ENCODE results near the gene ENOPH1. TPM values are rescaled to one million over a fixed set of nuclear protein-coding genes. Genes with fewer than 3 reads are reported as not detected.
"Not testable (repeated sequence)": the region's sequence is repeated elsewhere in the genome, so short reads cannot be mapped to it uniquely, and the experiment has no call there.

The ENOPH1 gene
- total RNA-seq, 1 donor from 2014 or later, result 22.4 TPM

DNA sequence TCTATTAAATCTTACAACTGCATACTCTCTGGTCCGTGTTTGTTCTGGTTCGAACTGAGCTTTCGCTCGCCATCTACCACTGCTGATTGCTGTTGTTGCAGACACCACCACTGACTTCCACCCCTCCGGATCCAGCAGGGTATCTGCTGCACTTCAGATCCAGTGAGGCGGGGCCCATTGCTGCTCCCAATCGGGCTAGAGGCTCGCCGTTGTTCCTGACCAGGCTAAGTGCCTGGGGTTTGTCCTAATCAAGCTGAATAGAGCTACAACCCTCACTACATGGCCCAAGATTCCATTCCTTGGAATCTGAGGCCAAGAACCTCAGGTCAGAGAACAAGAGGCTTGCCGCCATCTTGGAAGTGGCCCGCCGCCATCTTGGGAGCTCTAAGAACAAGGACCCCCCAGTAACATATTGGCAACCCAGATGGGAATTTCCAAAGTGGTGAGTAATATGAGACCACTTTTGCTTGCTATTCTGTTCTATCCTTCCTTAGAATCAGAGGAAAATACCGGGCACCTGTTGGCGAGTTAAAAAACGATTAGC is 43.3 kb downstream of the ENOPH1 start:
- ATAC-seq, result no peak

DNA sequence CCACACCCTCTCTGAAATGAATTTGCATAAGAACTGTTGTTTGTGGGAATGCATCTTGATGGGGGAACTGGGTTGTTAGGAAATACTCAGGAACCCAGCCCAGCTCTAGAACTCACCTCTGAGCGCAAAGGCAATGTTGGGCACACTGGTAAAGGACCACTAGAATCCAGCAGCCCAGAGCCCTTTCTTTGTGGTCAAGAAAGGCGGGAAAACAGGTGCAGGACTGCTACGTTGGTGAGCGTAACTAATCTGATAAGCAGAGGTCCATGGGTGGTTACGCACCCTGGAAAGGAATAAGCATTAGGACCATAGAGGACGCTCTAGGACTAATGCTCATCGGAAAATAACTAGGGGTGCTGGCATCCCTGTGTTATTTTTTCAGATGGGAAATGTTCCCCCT is 45.5 kb downstream of the ENOPH1 start:
- not testable (repeated sequence) for ATAC-seq

DNA sequence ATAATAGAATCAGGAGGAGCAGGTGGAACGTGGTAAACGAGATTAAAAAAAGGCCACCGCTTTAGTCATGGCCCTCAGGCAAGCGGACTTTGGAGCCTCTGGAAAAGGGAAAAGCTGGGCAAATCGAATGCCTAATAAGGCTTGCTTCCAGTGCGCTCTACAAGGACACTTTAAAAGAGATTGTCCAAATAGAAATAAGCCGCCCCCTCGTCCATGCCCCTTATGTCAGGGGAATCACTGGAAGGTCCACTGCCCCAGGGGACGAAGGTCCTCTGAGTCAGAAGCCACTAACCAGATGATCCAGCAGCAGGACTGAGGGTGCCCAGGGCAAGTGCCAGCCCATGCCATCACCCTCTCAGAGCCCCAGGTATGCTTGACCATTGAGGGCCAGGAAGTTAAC is 47.1 kb downstream of the ENOPH1 start:
- ATAC-seq, result not testable (repeated sequence)

DNA sequence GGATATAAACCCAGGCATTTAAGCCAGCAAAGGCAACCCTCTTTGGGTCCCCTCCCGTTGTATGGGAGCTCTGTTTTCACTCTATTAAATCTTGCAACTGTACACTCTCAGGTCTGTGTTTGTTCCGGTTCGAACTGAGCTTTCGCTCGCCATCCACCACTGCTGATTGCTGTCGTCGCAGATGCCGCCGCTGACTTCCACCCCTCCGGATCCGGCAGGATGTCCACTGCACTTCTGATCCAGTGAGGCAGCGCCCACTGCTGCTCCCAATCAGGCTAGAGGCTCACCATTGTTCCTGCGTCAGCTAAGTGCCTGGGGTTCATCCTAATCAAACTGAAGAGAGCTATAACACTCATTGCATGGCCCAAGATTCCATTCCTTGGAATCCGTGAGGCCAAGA is 49.2 kb downstream of the ENOPH1 start:
- no peak for ATAC-seq

DNA sequence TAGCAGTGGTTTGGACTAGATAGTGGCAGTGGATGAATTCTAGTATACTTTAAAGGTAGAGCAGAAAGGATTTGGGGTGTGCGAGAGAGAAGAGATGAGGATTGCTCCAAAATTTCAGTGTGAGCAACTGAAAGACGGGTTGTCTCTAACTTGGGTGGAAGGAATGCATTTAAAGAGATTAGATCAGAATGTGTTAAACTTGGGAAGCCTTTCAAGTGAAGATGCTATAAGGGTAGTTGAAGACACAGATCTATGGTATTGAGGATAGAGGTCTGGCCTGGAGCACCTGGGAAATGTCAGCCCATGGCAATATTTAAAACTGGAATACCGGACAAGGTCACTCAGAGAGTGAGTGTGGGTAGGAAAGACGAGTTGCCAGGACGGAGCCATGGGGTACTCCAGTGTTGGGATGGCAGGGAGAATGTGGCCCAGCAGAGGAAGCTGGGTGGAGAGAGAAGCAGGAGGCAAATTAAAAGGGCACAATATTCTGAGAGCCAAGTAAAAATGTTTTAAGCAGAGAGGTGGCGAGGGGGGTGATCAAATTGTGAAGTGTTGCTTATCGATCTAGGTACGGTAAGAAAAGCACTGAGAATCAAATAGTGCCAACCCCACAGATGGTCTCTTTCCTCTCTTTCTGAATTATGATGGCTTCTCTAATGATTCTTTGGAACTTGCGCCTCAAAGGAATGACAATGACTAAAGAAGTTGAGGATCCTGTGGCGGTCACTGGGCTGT is 50.5 kb downstream of the ENOPH1 start:
- ATAC-seq, result no peak

DNA sequence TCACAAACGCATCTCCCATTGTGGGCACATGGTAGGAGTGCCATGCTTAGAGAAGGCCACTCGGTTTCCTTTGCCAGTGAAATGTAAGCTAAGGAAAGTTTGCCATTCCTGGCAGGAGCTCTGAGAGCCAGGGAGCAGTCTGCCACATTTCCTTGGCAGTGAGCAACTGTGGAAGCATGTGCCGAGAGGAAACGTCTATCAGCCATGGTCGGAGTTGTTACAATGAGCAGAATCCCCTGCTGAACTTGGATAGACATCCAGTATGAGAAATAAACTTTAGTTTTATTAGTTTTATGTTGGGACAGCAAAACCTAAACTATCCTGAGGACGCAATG is 51.1 kb downstream of the ENOPH1 start:
- ATAC-seq, result no peak

DNA sequence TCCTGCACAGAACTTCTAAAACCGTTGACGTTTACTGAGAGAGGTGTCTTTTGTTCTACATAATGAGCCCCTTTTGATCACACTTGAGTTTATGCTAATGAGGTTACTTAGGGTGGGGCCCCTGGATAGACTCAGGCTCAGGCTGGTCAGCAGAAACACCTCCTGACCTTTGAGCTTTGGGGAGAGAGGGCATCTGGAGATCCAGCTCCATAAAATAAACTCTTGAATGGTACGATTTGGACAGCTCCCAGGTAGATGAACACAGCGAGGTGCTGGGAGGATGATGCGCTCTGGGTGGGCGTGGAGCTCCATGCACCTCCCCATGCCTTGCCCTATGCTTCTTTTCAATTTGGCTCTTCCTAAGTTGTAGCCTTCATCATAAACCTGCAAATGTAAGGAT is 52.0 kb downstream of the ENOPH1 start:
- ATAC-seq, result no peak

DNA sequence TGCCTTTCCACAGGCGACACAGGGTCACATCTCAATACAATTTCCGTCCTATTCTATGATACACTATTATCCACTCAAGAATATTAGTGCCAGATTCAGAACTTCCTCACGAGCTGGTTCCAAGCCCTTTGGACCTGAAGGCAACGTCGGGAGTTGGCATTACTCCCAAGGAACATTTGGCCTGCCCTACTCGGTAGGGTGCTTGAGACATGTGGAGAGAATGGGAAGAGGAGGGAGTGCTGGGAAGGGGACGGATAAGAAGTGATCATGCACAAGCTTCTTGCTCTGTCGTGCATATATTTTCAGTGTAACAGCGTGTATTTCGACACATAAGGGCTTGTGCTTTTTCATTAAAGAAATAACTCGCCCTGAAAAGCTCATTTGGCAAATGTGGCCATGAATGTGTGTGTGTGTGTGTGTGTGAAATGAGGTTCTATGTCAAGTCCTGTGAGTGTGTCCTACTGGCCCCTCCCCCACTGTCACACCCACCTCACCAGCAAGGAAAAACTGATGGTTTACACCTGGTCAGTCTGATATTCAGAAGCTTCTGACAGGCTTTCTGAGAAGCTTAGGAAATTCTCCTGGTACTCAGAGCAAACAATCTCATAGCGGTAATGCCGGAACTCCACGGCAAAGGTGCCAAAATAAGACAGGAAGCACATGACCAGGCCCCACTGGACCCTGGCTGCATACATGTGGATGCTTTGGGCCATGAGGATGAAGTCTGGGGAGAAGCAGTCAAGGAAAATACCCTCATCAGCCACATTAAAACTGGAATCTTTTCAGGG is 54.8 kb downstream of the ENOPH1 start:
- ATAC-seq, result no peak

DNA sequence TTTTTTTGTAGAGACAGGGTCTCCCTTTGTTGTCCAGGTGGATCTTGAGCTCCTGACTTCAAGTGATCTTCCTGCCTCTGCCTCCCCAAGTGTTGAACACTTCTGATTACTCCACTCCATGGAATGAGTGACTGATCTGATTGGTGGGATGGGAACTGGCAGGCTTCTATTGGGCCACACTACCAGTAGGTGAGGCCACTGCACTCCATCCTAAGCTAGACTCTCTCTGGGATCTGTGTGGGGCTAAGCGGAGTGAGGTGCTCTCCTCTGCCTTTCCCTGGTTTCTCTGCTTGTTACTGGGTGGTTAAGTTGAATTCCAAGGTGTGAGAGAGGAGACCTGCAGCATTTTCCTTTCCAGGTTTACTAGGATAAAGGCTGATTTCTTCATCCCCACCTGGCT is 58.7 kb downstream of the ENOPH1 start:
- no peak for ATAC-seq

DNA sequence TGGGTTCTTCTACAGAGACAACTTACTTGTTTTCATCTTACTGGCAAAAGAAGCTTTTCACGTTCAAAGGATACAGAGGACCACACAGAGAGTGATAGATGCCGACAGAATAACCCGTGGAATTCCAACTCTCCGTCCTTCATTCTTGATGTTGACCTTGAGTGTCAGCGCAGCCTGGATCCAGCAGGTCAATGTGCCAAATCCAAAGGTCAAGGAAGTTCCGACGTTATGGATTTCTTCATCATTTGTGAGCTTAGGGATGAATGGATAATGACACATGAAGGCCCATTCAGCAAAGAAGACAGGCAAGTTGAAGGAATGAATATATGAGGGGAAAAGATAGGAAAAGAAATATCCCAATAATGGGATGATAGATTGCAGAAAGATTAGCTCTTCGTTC is 59.6 kb downstream of the ENOPH1 start:
- ATAC-seq, result no peak

DNA sequence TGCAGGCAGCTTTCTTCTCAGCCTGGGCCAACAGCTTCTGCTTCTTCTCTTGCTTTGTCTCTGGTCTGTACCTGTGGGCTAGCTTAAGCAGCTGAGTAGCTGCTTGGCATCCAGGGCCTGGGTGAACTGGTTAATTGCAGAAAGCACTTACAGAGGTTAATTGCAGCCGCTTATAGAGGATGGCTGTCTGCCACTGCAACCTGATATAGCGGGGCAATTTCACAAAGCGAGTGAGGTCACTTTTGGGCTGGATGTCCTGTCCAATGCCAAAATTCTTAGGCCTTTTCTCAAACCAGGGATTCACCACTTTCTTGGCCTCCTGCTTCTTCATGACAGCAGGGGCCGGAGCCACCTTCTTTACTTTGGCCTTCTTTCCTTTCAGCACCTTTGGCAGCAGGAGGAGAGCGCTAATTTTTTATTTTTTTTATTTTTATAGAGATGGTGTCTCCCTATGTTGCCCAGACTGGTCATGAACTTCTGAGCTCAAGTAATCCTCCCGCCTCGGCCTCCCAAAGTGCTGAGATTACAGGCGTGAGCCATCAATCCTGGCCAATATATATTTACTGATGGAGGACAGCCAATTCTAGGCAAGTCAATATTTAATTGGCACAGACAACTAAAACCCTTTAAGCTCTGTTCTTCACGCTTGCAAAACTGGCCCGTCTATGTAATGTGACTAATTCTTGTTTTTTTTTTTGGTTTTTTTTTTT is 61.0 kb downstream of the ENOPH1 start:
- peak; percentile 74 for ATAC-seq

DNA sequence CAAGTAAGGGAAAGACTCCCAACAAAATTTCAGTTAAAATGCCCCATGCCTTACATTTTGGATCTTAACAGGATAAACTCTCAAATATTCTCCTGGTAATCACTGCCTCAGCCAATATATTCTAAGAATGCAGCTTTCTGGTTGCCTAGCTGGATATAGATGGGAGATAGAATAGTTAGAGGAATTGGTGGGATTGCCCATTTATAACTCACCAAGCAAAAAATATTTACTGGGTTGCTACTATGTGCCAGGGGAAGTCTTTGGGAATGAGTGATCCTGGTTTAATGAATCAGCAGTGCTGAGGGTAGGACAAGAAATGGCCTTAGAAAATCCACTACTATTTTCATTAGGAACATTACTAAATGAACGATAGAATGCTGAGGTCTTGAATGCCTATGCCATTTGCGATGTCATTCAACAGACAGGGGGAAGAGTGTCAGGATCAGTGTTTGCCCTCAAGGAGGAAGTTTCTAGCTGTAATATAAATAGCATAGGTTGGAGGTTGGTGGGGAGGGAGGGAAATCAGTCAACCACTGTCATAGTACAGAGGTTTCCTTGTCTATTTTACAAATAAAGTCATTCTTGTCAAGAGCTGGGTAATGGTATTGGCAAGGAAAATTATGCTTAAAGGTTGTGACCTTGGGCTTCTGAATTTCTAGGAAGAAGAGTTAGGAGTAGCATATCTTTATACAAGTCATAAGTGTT is 63.5 kb downstream of the ENOPH1 start:
- ATAC-seq, result no peak

DNA sequence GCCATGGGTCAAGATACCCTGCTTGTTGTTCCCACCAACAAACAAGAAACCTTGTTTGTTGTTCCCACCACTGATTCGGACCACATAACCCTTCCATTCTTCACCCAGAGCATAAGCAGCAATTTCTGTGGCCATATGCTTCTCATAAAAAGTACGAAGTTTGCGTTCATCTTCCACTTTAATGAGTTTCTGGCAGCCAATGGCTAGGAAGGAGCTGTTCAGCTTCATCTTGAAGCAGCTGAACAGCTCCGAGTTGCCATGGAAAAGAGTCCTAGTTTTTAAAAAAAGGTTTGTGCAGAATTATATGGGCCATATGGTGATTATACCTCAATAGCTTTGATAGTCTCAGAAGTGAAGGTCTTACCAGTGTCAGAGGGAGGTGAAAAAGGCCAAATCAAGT is 65.3 kb downstream of the ENOPH1 start:
- ATAC-seq, result no peak

DNA sequence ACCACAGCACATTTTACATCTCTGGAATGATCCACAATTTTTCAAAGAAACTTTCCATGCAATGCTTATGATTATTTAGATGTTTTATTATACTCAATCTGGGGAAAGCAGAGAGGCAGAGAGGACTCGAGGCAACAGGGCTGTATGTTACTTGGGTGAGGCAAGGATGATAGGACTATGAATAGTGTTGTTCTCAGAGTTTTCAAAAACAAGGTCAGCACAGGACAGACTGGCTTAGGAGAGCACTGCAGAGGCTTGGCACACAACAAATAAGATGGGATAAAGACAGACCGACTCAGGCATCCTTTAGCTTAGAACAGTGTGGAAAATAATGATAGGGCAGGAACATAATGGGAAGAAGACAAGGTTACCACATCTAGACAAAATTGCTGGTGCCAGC is 66.0 kb downstream of the ENOPH1 start:
- no peak for ATAC-seq

DNA sequence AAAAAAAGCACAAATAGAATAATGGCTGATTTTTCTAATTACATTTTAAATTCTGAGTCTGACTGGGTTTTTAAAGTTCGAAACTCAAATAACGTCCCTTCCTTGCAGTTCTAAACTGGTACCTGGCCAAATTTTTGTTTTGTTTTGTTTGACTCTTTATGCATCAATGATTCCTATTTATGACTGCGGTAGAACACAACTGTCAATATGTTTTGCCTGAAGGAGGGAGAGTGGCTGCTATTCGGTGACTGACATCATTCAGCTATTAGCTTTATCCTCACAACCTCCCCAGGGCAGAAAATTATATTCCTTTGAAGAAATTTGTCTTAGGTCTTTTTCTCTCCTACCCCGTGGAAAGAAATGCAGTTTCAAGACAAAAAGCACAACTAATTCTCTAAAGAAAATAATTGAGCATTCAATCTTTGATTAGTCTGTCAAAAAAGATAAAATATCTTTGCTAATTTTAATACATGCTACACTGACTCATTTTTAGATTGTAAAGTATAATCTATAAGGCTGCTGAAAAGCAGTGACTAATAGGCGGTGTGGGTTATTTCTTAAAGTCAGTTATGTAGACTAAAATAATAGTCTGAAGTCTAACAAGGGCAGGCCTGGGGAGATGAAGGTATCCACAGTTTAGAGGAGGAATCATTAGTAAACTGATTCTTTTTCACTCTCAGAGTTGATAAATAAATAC is 69.5 kb downstream of the ENOPH1 start:
- no peak for ATAC-seq

DNA sequence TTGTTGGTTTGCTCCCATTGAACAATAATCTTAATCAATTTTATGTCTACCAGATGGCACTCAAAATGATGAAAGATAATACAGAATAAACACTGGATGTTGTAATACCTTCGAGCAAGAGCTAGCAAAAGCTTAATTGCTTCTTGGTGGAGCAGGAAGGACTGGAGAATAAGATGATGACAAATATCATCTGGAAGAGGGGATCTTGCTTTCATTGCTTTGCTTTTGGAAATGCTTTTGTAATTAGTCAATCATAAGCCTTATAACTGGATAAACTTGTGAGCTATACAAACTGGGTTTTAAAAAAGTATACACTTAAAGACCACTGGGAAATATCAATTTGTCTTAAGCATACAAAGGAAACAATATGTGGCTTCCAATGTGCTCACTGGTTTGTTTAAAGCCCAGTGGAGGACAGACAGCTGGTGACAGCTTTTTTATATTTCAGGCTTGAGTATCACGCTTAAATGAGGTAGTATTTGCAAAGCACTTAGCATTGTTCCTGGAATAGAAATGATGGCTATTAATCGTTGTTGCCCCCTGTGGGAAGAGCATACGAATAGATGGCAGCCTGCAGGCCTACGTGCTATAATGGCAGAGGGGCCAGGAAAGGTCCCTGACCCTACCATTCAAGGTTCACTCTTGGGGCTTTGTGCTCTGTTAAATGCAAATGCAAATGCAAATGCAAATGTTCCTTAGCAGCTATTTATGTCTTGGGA is 70.2 kb downstream of the ENOPH1 start:
- ATAC-seq, result no peak

DNA sequence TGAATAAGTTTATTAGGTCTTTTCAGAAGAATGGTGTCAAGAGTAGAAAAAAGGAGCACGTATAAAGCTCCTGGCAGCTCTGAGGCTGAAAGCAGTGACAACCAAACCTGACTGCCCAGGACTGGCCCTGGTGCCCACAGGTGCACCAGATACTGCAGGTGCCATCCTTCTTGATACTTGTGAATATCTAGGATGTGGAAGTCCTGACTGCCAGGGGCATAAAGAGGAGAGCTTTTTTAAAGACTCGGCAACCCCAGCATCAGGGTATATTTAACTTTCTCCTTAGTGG is 70.7 kb downstream of the ENOPH1 start:
- ATAC-seq, result no peak

DNA sequence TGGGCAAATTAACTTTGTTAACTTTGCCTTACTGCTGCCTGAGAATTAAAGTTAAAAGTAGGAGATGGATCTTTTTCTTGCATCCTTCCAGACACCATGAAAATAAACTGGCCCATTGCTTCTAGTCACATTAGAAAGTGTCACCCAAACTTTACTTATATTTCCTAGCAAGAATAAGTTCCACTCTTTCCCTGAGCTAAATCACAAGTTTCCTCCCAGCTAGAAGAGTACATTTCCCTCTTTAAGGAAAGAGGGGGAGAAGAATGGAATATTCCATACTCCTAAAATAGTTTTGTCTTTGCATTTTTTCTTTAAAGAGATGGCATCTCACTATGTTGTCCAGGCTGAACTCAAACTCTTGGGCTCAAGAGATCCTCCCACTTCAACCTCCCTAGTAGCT is 77.6 kb downstream of the ENOPH1 start:
- ATAC-seq, result no peak

DNA sequence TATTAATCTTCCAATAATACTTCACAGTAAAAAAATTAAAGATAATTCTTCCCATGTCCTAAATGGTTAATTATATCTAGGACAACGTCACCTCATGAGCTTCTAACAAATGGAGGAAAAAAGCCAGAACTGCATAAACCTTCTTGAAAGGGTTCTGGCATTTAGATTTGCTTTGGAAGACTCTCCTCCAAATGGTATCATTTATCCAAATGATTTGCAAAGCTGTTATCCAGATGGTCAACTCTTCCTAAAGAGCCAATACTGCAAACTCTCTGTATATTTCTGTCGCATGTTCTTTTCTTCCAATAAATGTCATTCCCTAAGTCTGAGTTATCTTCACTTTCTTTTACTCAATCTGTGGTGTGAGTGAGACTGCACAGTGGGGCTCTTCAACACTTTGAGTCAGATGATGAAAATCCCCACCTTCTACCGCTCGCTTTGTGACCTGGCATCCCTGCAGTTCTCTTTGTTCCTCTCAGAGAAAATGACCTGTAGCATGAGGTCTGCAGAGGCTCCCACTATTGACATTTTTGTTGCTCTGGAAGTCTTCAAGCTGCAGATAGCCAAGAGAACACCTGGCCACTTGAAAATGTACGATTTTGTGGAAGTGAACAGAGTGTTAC is 78.5 kb downstream of the ENOPH1 start:
- ATAC-seq, result no peak

DNA sequence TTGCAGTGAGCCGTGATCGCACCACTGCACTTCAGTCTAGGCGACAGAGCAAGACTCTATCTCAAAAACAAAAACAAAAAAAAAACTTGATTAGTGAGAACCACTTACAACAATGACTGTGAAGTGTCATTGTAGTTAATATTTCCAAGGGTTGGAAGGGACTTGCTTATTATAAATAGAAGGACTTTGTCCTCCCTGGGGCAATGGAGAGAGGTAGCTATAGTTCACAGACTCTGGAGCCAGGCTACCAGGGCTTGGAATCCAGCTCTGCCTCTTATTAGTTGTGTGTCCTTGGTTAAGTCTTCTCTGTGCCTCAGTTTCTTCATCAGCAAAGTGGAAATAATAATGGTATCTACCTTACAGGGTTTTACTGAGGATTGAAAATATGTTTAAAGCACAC is 79.8 kb downstream of the ENOPH1 start:
- no peak for ATAC-seq

Measured in esophagus mucosa (tissue), 1 donor.